HG03439 (cell line): ENCODE results near the gene RUNX3.
"Not testable (repeated sequence)": the region's sequence is repeated elsewhere in the genome, so short reads cannot be mapped to it uniquely, and the experiment has no call there.

Experiments used
- ATAC-seq: cut with Tn5 transposase; IDR thresholded peaks from one replicate; pipeline ENCODE4 v1.9.1; 2021; ENCODE audit warnings: mild to moderate bottlenecking, moderate library complexity; ENCODE audit not compliant: unreplicated experiment

Gene RUNX3

DNA sequence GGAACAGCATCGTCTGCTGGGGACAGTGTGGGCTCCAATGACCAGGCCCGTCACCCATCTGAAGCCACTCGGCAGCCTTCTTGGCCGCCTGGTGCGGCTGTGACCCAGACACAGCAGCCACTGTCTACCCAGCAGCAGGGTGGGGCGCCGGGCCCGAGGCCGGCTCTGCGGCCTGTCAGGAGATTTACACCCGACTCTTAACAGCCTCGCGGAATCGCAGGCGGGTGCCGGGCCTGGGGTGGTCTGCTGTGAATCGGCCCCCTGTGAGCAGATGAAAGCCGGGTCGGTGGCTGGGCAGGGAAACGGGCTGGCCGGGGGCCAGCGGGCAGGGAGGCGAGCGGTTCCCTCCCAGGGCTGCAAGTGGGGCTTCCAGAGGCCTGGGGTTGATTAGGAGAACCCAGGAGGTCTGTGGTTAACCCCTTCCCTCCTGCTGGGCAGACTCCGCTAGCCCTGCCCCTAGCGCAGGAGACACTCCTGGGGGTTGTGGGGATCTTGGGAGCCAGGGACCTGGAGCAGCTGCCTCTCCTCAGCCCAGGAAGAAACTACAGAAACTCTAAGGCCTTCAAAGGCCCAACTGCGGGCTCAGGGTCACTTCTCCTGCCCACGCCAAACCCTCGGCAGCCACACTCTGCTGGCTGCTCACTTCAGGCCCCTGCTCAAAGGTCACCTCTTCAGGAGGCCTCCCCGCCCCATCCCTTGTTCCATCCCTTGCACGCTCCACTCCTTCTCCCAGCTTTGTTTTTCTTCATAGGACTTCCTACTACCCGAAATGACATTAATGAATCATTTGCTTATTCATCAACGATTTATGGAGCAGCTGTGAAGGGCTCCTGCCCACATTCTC is 15.6 kb downstream of the RUNX3 start:
- ATAC-seq = no peak

- no peak for ATAC-seq
Measured at GRCh38 chr1:24913616-24914225, 16.4 kb downstream of the RUNX3 start.

- ATAC-seq = no peak
Measured at GRCh38 chr1:24913274-24913604, 16.8 kb downstream of the RUNX3 start.

- ATAC-seq = no peak
Measured at GRCh38 chr1:24912376-24913273, 17.5 kb downstream of the RUNX3 start.

- no peak for ATAC-seq
Measured at GRCh38 chr1:24911651-24912155, 18.4 kb downstream of the RUNX3 start.

DNA sequence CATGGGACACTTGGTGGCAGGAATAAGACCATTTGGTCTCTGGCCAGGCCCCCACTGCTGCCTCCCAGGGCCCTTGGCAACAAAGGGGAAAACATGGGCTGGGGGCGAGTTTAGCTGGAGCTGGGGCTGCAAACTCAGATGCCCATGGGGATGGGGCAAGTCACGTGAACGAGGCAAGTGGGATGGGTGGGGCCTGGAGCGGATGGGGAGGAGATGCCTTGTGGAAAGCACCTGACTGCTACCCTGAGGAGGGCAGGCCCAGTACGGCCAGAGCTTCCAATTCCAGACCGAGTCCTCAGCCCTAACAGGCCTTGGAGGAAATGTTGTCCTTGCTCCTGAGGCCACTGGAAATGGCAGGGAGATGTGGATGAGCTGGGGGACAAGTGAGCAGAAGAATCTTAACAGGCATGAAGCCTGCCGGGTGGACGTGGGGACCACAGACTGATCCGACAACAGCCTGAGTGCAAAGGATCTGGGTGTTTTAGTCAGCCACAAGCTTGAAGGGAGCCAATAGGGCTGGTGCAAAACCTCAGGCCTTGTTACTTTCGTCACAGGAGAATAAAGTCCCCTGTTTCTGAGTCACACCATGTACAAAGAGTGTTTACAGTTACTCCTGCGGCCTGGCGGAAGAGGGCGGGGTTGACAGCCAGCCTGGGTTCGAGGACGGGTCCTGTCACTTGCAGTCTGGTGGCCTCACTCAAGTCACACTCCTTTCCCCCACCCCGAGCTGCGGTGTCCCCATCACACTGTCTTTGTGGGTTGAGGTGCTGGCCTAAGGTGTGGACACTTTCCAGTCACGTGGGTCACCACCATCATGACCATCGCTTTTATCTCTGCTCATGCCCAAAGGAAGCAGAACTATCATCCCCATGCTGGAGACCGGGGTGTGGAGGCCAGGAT is 19.1 kb downstream of the RUNX3 start:
- ATAC-seq = no peak

GRCh38 chr1:24910210-24910609 is 19.9 kb downstream of the RUNX3 start:
- no peak for ATAC-seq

DNA sequence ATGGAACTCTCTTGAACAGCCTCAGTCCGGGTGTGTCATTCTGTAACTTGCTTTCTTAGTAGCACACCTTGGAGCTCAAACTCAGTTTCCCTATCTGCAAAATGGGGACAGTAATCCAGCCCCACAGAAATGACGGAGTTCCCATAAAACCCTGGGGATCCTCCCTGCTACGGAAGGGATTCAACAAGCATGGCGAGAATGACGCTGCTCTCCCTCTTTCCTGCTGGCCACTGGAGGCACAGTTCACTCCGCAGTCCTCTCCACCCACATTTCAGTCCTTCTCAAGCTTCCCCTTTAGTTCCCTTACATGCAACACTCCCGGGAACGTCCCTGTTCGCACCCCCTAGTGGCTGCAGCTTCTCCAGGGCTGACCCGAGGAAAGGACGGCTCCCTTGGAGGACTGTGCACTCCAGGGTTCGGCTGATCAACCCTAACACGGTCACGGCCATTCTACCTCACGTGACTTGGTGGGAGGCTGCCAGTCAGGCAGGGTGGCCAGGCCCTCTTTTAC is 20.6 kb downstream of the RUNX3 start:
- no peak for ATAC-seq

DNA sequence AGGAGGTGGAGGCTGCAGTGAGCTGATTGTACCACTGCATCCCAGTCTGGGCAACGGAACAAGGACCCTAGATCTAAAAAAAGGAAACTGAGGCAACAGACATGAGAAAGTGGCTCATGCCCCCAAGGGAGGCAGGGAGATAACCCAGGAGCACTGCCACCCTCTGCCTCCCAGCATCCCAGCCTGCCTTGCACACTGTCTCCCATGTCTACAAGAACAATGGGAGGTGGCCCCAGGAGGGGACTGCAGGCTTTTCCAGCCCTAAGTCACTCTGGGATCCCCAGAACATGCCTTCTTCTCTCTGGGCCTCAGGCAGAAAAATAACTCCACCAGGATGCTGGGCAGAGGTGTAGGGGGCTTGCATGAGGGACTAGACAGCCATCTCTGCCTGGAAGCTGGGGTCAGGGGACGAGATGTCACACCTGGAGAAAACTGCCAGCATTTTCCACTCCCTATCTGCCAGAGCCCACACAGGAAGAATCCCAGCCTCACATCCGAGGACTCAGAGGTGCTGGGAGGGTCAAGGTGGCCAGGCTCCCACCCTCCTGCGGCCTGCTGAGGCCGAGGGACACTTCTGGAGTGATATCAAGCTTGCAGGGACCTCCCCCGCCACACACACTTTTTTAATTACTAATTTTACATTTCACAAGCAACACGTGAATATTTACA is 21.4 kb downstream of the RUNX3 start:
- no peak for ATAC-seq

DNA sequence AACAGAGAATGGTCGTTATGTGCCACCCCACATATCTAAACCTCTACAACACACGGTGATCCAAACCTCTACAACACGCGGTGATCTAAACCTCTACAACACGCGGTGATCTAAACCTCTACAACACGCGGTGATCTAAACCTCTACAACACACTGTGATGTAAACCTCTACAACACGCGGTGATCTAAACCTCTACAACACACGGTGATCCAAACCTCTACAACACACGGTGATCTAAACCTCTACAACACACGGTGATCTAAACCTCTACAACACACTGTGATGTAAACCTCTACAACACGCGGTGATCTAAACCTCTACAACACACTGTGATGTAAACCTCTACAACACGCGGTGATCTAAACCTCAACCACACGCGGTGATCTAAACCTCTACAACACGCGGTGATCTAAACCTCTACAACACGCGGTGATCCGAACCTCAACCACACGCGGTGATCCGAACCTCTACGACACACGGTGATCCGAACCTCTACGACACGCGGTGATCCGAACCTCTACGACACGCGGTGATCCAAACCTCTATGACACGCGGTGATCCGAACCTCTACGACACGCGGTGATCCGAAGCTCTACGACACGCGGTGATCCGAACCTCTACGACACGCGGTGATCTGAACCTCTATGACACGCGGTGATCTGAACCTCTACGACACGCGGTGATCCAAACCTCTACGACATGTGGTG is 22.3 kb downstream of the RUNX3 start:
- ATAC-seq = not testable (repeated sequence)

DNA sequence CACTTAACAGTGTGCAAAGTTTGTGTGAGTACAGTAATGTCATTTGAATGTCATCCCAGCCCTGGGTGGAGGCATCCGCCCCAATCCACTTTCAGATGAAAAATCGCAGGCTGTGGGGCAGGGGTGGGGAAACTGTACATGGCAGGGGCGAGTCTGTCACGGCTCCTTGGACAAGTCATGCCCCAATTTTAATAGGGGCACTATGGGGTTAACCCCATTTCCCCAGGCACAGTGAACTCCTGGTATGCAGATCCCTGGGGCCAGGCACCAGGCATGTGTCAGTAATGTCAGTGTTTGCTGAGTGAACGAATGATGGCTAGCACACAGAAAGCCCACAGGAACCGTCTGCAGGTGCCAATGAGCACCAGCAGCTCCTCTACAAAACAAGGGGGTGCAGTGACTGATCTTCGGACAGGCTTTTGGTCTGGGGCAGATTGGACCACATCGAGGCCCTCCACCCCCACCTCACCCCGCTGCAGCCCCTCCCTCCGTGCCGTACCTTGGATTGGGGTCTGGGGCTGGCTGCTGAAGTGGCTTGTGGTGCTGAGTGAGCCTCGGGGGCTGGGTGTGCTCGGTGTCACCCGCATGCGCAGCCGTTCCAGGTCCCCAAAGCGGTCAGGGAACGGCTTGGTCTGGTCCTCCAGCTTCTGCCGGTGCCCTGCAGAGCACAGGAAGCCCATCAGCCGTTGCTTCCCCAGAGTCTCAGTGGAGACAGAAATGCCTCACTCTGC is 23.2 kb downstream of the RUNX3 start:
- ATAC-seq = no peak

DNA sequence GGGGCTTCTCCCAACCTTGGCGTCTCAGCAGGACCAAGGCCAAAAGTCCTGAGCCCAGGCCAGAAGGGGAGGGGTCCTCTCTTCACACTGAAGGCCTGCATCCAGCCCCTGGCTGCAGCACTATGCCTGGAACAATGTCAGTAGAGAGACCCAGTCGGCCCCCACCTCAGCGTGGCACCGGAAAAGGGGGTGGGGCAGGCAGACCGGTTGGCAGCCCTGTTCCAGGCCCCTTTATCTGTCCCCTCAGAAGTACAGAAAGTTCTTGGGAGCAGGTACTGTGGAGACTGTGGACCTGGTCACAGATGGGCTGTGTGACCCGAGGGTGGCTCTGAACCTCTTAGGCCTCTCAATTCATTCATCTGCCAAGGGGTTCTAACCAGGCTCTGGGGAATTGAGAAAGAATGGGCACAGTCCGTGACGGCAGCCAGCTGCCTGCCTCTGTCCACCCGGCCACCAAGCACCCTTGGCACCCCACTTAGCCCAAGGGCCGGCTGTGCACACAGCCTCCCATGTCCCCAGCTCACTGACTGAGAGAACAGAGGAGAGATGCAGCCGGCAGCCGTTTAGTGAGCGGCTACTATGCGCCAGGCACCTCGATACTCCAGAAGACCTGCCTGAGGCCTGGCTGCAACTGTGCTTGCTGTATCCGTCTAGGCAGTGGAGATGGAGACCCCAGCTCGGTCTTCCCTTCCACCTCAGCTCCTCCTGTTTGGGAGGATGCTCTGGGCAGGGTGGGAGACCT is 23.9 kb downstream of the RUNX3 start:
- ATAC-seq = no peak

GRCh38 chr1:24905355-24905978 is 24.6 kb downstream of the RUNX3 start:
- no peak for ATAC-seq

DNA sequence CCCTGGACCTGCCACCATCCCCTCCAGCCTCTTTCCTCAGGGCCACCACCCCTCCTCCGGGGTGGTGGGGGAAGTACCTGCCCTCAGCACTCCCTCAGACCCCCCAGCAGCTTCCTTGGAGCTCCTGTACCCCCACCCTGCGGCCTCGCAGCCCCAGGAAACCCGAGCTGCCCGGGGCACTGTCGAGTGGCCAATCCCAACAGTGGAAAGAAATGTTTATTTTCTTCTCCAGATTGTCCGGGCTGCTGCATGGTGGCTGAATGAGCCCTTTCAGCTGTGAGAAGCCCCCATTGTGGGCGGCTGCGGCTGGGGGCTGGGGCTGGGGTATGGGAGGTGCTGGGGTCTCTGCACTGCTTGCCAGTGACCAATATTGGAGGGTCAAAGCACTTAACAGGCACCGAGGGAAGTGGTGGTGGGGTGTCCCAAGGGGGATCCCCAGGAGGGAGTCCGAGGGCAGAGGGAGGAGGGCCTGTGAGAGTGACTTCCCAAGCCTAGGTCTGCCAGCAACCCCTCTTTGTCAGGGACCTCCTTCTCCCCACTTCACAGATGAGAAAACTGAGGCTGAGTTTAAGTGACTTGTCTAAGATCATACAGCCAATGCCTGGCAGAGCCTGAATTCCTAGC is 25.2 kb downstream of the RUNX3 start:
- ATAC-seq = no peak

- ATAC-seq = no peak
Measured at GRCh38 chr1:24903955-24904730, 25.9 kb downstream of the RUNX3 start.

DNA sequence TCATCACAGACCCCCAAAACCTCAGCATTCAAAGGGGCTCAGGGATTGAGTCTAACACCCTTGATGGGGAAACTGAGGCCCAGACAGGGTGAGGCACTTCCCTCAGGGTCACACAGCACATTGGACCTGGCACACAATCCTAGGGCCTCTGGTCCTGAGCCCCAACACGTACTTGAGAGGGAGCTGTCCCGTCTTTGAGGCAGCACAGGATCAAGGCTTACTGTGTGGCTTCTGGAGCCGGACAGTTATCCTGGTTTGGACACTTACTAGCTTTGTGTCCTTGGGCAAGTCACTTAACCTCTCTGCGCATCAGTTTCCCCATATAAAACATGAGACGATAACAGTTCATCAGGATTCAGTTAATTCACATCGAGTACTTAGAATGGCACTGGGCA is 26.5 kb downstream of the RUNX3 start:
- ATAC-seq = no peak
